ENCODE data around the gene EHMT2.

EHMT2 gene

DNA sequence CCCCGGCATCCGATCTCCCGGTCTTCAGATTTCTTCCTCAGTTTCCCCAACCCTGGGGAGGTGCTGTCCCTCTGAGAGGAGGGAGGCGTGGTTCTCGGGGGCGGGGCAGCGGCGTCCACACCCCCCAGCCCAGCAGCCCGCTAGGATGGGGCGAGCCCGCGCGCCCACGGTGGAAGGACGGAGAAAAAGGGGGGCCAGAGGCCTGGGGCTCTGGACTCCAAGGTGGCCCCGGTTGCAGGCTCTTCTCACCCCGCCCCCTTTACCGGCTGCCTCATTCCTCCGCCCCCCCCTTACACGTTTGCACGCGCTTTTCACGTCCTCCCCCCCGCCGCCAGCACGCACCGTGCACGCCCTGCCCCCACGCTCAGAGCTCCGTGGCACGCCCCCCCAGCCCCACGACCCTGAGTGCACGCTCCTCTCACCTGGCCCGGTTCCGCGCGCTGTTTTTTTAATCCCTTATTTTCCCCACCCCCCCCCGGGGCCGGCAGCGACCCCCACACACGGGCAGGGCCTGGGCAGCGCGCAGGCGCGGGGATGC lies 4.0 kb upstream of the EHMT2 start:
- no peaks in the 10 kb centered on the region for H3K36me3 ChIP-seq (ENCODE audit: control insufficient read depth, insufficient read depth, low read length)
- H3K4me1 ChIP-seq (ENCODE audit: control insufficient read depth, insufficient read depth, low read length), result peaks cover 18% of the 10 kb centered on the region
- no peak overlapping the region for H3K27ac ChIP-seq (ENCODE audit: low read depth, low read length)
- H3K9me3 ChIP-seq (ENCODE audit: control insufficient read depth, insufficient read depth, low read depth, low read length), result no peaks in the 10 kb centered on the region
- H3K9ac ChIP-seq (ENCODE audit: low read length), result peak overlapping the region; percentile 33
- peak overlapping the region; percentile 66 for H3K4me3 ChIP-seq (ENCODE audit: low read depth, low read length)
- no peaks in the 10 kb centered on the region for H3K27me3 ChIP-seq (ENCODE audit: control insufficient read depth, insufficient read depth, low read length)

DNA sequence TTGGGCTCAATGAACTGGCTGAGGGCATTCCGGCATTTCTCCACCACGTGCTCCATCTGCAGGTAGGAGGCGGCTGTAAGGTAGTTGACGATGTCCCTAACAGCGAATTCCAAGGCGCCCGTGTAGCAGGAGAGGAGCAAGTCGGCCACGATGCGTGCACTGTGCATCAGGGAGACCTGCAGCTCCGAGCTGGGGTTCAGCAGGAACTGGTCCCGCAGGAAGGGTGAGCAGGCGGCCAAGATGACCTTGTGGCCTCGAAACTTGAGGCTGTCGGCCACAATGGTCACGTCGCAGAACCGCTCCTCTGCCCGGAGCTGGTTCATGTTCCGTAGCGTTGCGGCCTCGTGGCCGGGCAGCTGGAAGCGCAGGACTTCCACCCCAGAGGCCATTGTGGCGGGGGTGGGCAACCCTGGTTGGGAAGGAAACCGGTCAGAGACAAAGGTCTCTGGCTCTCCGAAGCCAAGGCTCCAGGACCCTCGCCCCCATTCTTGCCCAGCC lies 3.5 kb upstream of the EHMT2 start:
- H3K4me1 ChIP-seq (ENCODE audit: control insufficient read depth, insufficient read depth, low read length), result peaks cover 13% of the 10 kb centered on the region; the same call in 1 of the 2 replicates
- H3K27ac ChIP-seq (ENCODE audit: low read depth, low read length), result no peak overlapping the region
- H3K27me3 ChIP-seq (ENCODE audit: control insufficient read depth, insufficient read depth, low read length), result no peaks in the 10 kb centered on the region
- H3K9me3 ChIP-seq (ENCODE audit: control insufficient read depth, insufficient read depth, low read depth, low read length), result no peaks in the 10 kb centered on the region
- H3K36me3 ChIP-seq (ENCODE audit: control insufficient read depth, insufficient read depth, low read length), result peaks cover 4% of the 10 kb centered on the region
- no peak overlapping the region for H3K9ac ChIP-seq (ENCODE audit: low read length)
- peak overlapping the region; percentile 66 for H3K4me3 ChIP-seq (ENCODE audit: low read depth, low read length)

DNA sequence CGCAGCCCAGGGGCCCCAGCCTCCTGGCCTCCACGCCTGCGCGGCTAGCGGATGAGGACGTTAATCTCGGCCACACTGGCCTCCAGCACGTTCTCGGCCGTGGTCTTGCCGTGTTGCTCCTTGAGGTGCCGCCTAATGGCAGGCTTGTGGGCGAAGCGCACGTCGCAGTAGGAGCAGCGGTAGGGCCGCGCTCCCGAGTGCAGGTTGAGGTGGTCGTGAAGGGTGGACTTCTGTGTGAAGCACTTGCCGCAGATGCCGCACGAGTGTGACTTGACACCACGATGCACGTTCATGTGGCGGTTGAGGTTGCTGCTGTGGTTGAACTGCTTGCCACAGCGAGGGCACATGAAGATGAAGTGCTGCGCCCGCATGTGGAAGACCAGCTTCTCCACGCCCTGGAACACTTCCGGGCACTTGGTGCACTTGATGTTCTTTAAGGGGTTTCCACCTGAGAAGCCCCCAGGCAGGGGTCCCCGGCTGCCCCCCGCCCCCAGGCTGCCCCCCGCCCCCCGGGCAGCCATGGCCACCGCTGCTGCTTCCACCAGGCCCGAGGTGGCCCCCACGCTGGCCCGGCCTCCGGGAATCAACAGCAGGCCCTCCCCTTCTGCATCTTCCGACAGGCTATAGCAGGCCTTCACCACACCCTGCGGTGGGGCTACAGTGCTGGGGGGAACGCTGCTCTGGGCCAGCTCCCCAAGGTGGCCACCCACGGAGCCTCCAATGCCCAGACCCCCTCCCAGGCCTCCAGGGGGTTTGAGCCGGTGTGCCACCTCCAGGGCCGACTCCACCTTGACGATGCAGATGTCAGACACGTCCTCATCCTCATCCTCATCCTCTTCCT lies 2.6 kb upstream of the EHMT2 start:
- Histone ChIP-seq H3K27me3 (ENCODE audit: control insufficient read depth, insufficient read depth, low read length) (no peaks in the 10 kb centered on the region), H3K9me3 (ENCODE audit: control insufficient read depth, insufficient read depth, low read depth, low read length) (no peaks in the 10 kb centered on the region), H3K4me3 (ENCODE audit: low read depth, low read length) (no peak overlapping the region), H3K9ac (ENCODE audit: low read length) (no peak overlapping the region), H3K4me1 (ENCODE audit: control insufficient read depth, insufficient read depth, low read length) (peaks cover 10% of the 10 kb centered on the region; the same call in 1 of the 2 replicates), H3K27ac (ENCODE audit: low read depth, low read length) (no peak overlapping the region), H3K36me3 (ENCODE audit: control insufficient read depth, insufficient read depth, low read length) (peaks cover 13% of the 10 kb centered on the region)

DNA sequence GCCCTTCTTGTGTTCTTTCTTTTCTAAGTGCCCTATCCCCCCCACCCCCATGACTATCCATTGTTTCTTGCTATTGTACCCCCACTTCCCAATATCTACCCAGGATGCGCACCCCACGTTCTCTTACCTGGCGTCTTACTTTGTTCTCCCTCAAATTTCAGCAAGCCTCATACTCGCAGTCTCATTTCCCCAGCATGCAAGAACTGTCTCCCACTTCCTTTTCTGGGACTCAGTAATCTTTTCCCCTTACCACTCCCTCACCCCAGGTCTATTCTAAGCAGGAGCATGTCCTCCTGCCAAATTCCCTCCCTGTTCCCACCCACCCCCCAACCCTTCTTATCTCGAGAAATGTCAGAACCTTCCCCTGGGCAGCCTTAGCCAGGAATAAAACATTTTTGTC lies 1.7 kb upstream of the EHMT2 start:
- Histone ChIP-seq H3K27me3 (ENCODE audit: control insufficient read depth, insufficient read depth, low read length) (no peaks in the 10 kb centered on the region), H3K27ac (ENCODE audit: low read depth, low read length) (no peak overlapping the region), H3K9ac (ENCODE audit: low read length) (no peak overlapping the region), H3K9me3 (ENCODE audit: control insufficient read depth, insufficient read depth, low read depth, low read length) (no peaks in the 10 kb centered on the region), H3K4me1 (ENCODE audit: control insufficient read depth, insufficient read depth, low read length) (peaks cover 10% of the 10 kb centered on the region; the same call in 1 of the 2 replicates), H3K36me3 (ENCODE audit: control insufficient read depth, insufficient read depth, low read length) (peaks cover 21% of the 10 kb centered on the region), H3K4me3 (ENCODE audit: low read depth, low read length) (no peak overlapping the region)

DNA sequence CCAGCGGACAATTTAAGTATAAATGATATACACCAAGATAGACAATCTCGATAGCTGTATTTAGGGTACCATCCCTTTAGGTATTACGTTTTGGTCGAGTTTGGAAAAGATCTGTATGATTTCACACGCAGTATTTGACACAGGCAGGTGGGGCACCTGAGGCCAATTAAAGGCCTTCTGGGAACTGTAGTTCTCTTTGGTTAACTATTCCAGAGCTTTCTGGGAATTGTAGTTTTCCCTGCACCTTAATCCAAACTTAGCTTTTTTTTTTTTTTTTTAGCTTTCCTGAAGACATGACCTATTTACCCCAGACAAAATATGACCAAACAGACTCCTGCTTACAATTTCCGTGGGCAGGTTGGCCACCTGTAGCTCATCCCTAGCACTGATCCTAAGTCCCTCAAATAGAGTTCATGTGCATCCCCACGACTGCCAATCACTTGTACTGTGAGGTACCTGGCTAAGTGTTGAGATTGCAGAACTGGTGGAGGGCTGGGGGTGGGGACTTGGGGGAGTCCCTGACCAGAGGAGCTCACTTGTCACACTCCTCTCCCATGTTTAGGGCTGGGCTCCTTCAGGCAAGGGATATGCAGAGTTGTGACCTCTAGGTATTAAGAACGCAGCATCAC lies 999 bp upstream of the EHMT2 start:
- Histone ChIP-seq H3K27me3 (ENCODE audit: control insufficient read depth, insufficient read depth, low read length) (no peaks in the 10 kb centered on the region), H3K9me3 (ENCODE audit: control insufficient read depth, insufficient read depth, low read depth, low read length) (no peaks in the 10 kb centered on the region), H3K36me3 (ENCODE audit: control insufficient read depth, insufficient read depth, low read length) (peaks cover 23% of the 10 kb centered on the region), H3K27ac (ENCODE audit: low read depth, low read length) (no peak overlapping the region), H3K9ac (ENCODE audit: low read length) (peak overlapping the region; percentile 80), H3K4me1 (ENCODE audit: control insufficient read depth, insufficient read depth, low read length) (peaks cover 10% of the 10 kb centered on the region; the same call in 1 of the 2 replicates), H3K4me3 (ENCODE audit: low read depth, low read length) (peak overlapping the region; percentile 89)

DNA sequence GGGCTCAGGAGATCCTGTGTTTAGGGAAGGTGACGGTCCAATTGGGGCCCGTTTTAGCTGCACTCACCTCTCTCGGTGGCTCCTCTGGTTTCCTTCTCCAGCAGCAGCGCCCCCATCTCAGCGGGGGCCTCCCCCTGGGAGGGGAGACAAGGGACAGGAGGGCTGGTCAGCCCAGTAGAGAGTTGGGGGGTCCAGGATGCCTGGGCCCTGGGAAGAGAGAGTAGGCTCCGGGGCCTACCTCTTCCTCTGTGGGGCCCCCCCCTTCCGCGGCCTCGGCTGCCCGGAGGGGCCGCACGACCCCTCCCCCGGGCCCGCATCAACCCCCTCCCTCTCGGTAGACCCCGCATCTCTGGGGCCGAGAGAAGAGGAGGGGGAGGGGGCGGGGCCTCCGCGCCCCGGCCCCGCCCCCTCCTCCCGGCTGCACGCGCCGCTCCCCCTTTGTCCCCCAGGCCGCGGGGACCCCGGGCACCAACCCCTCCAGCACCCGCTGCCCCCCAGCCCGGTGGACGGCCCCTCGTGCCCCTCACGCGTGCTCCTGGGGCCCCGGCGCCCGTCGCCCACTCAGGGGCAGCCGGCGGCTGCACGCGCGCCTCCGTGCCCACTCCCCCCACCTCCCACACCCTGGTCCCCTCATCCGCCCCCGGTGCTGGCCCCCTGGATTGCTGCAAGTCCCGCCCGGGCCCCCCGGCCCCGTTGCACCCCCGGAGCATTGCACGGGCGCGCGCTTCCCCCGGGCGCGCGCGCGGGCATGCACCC lies 464 bp downstream of the EHMT2 start:
- H3K4me3 ChIP-seq (ENCODE audit: low read depth, low read length), result peak overlapping the region; percentile 89
- peaks cover 5% of the 10 kb centered on the region; the same call in 1 of the 2 replicates for H3K4me1 ChIP-seq (ENCODE audit: control insufficient read depth, insufficient read depth, low read length)
- no peaks in the 10 kb centered on the region for H3K9me3 ChIP-seq (ENCODE audit: control insufficient read depth, insufficient read depth, low read depth, low read length)
- H3K27ac ChIP-seq (ENCODE audit: low read depth, low read length), result peak overlapping the region; percentile 71; the same call in 1 of the 2 replicates
- peak overlapping the region; percentile 69 for H3K9ac ChIP-seq (ENCODE audit: low read length)
- no peaks in the 10 kb centered on the region for H3K27me3 ChIP-seq (ENCODE audit: control insufficient read depth, insufficient read depth, low read length)
- H3K36me3 ChIP-seq (ENCODE audit: control insufficient read depth, insufficient read depth, low read length), result peaks cover 38% of the 10 kb centered on the region

DNA sequence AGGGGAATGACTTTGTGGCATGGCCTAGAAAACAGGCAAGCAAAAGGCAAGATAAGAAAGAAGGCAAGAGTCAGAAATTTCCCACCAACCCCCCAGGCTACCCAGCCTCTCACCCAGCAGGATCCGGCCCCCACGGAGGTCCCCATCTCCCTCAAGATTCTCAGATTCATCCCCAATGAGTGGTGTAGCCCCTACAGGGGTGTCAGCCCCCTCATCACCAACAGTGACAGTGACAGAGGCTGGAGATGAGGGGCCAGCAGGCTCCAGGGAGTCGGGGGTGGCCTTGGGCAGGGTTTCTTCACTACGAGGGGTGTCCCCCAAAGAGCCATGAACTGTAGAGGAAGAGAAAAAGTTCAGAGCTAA lies 1.0 kb downstream of the EHMT2 start:
- H3K4me1 ChIP-seq (ENCODE audit: control insufficient read depth, insufficient read depth, low read length), result peaks cover 5% of the 10 kb centered on the region; the same call in 1 of the 2 replicates
- no peaks in the 10 kb centered on the region for H3K9me3 ChIP-seq (ENCODE audit: control insufficient read depth, insufficient read depth, low read depth, low read length)
- H3K27ac ChIP-seq (ENCODE audit: low read depth, low read length), result no peak overlapping the region
- H3K9ac ChIP-seq (ENCODE audit: low read length), result peak overlapping the region; percentile 69
- peak overlapping the region; percentile 89 for H3K4me3 ChIP-seq (ENCODE audit: low read depth, low read length)
- H3K27me3 ChIP-seq (ENCODE audit: control insufficient read depth, insufficient read depth, low read length), result no peaks in the 10 kb centered on the region
- peaks cover 44% of the 10 kb centered on the region for H3K36me3 ChIP-seq (ENCODE audit: control insufficient read depth, insufficient read depth, low read length)

DNA sequence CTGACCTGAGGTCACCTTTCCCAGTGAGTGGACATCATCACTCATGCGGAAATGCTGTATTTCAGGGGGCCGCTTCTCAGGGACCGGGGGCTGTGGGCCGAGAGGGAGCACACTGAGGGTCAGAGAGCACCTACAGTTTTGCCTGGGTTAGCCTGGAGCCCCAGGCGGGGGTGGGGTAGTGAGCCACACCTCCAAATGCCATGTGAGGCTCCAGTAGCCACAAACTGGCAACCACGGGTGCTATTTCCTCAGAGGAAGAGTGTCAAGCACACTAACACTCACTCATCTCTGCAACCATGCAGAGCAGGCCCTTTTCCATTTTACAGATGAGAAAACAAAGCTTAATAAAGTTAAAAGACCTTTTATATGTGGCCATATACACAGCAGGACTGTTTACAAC lies 4.7 kb downstream of the EHMT2 start:
- no peak overlapping the region for H3K9ac ChIP-seq (ENCODE audit: low read length)

DNA sequence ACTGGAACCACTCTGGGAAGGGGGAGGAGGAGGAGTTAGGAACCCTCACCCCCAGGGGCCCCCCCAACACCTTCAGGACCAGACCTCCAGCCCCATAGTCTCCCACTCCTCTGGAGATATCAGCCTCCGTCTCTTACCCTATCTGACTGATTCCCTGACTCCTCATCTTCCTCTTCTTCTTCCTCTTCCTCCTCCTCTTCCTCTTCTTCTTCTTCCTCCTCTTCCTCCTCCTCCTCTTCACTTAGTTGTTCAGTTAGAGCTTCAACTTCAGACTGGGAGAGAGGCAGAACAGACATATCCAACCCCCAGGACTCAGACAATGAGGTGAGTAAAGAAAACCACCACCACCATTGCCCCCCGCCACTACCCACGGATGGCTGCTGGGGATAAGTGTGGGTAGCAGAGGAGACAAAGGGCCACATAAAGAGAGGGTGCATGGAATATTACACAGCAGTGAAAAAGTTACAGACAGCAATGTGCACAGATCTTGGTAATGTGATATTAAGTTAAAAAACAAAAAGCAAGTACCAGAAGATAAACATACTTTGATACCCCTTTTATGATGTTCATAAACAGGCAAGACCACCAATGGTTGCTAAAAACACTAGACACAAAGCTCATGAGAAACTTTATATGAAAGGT lies 8.0 kb downstream of the EHMT2 start:
- no peak overlapping the region for H3K9ac ChIP-seq (ENCODE audit: low read length)
- no peak overlapping the region for H3K27ac ChIP-seq (ENCODE audit: low read depth, low read length)
- H3K27me3 ChIP-seq (ENCODE audit: control insufficient read depth, insufficient read depth, low read length), result no peaks in the 10 kb centered on the region
- H3K36me3 ChIP-seq (ENCODE audit: control insufficient read depth, insufficient read depth, low read length), result peaks cover 84% of the 10 kb centered on the region
- no peak overlapping the region for H3K4me3 ChIP-seq (ENCODE audit: low read depth, low read length)
- no peaks in the 10 kb centered on the region for H3K4me1 ChIP-seq (ENCODE audit: control insufficient read depth, insufficient read depth, low read length)
- H3K9me3 ChIP-seq (ENCODE audit: control insufficient read depth, insufficient read depth, low read depth, low read length), result no peaks in the 10 kb centered on the region

More for the DNA sequence above, 4.7 kb downstream of the EHMT2 start:
- H3K4me1 ChIP-seq (ENCODE audit: control insufficient read depth, insufficient read depth, low read length), result no peaks in the 10 kb centered on the region
- no peak overlapping the region for H3K4me3 ChIP-seq (ENCODE audit: low read depth, low read length)
- H3K9me3 ChIP-seq (ENCODE audit: control insufficient read depth, insufficient read depth, low read depth, low read length), result no peaks in the 10 kb centered on the region
- H3K27ac ChIP-seq (ENCODE audit: low read depth, low read length), result peak overlapping the region; percentile 14; the same call in 1 of the 2 replicates
- peaks cover 73% of the 10 kb centered on the region for H3K36me3 ChIP-seq (ENCODE audit: control insufficient read depth, insufficient read depth, low read length)
- no peaks in the 10 kb centered on the region for H3K27me3 ChIP-seq (ENCODE audit: control insufficient read depth, insufficient read depth, low read length)

Measured in HUES6 (cell line).